GM12891 (cell line): Measurements from ENCODE around the gene AEBP1.

Experiments
- PAX5 ChIP-seq: IDR thresholded peaks from 2 replicates; pipeline ENCODE4 v1.6.1; 2011; ENCODE audit warnings: low read length, moderate library complexity, mild to moderate bottlenecking; ENCODE audit not compliant: insufficient read depth, severe bottlenecking
- POLR2A ChIP-seq: IDR thresholded peaks from 2 replicates; pipeline ENCODE4 v1.6.1; 2011; ENCODE audit warnings: low read depth, low read length, control low read depth
- POLR2AphosphoS5 ChIP-seq: IDR thresholded peaks from 2 replicates; pipeline ENCODE4 v1.6.1; 2011; ENCODE audit warnings: low read depth, low read length, control low read depth
- TAF1 ChIP-seq: IDR thresholded peaks from 2 replicates; pipeline ENCODE4 v1.6.1; 2011; ENCODE audit warnings: low read depth, low read length, control low read depth

DNA sequence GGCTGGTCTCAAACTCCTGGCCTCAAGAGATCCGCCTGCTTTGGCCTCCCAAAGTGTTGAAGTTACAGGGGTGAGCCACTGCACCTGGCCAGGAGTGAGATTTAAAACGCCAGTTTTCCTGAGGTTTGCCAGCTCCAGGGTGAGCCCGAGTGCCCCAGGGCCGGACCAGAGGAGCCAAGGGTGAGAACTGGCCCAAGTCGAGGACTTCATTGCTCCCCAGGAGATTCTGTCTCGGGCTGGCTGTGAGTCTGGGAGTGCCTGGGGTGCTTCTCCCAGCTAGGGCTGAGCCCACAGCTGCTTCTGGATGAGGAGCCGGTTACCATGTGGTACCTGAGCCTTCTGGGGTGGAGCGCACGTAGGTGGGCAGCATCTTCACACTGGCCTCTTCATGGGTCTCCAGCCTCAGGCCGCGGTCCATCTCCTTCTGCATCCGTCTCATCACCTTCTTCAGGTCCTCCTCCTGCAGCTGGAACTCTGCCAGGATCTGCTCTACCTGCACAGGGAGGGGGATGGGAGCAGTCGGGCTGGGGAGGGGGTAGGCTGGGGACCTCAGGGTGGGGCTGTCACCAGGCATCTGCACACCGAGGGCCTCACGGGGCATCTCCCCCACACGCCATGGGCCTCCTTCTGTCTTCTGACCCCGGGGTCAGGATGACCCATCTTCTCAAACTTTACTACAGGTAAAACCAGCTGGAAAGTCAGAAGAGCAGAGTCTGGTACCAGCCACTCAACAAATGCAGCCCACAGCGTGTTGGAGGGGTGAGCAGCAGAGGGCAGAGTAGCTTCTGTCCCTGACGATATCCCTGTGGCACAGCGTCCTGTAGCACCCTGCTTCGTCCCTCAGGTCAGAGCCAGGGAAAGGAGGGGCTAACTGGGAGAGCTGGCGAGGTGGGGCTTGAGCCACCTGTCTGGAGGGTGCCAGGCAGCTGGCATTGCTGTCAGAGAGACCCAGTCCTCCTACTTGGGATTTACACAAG is 49.1 kb downstream of the AEBP1 start:
- TF ChIP-seq POLR2A (no peak), TAF1 (no peak), POLR2AphosphoS5 (no peak), PAX5 (no peak)
